ENCODE data around the gene GAL.

Gene GAL

GRCh38 chr11:68680541-68681231 lies 3.7 kb upstream of the GAL start:
- no peak for DNase-seq (ENCODE audit: low read depth, low spot score)

GRCh38 chr11:68682531-68682961 lies 1.8 kb upstream of the GAL start:
- no peak for DNase-seq (ENCODE audit: low read depth, low spot score)

GRCh38 chr11:68683121-68683520 lies 1.2 kb upstream of the GAL start:
- no peak for DNase-seq (ENCODE audit: low read depth, low spot score)

- DNase-seq (ENCODE audit: low read depth, low spot score) = no peak
These were observed 584 bp upstream of the GAL start for GRCh38 chr11:68683536-68684384.

GRCh38 chr11:68685656-68686380 lies 1.5 kb downstream of the GAL start:
- DNase-seq (ENCODE audit: low read depth, low spot score) = no peak

GRCh38 chr11:68686486-68686885 lies 2.1 kb downstream of the GAL start:
- DNase-seq (ENCODE audit: low read depth, low spot score) = no peak

- no peak for DNase-seq (ENCODE audit: low read depth, low spot score)
These were observed 3.0 kb downstream of the GAL start for GRCh38 chr11:68687311-68687710.

- no peak for DNase-seq (ENCODE audit: low read depth, low spot score)
These were observed 3.6 kb downstream of the GAL start for GRCh38 chr11:68687986-68688385.

- DNase-seq (ENCODE audit: low read depth, low spot score) = no peak
These were observed 4.5 kb downstream of the GAL start for GRCh38 chr11:68688881-68689280.

GRCh38 chr11:68689737-68690625 lies 5.6 kb downstream of the GAL start:
- no peak for DNase-seq (ENCODE audit: low read depth, low spot score)

GRCh38 chr11:68690671-68691401 lies 6.5 kb downstream of the GAL start:
- no peak for DNase-seq (ENCODE audit: low read depth, low spot score)

- DNase-seq (ENCODE audit: low read depth, low spot score) = no peak
These were observed 7.0 kb downstream of the GAL start for GRCh38 chr11:68691402-68691784.

GRCh38 chr11:68692115-68692514 lies 7.8 kb downstream of the GAL start:
- DNase-seq (ENCODE audit: low read depth, low spot score) = no peak

GRCh38 chr11:68692871-68693483 lies 8.6 kb downstream of the GAL start:
- DNase-seq (ENCODE audit: low read depth, low spot score) = no peak

GRCh38 chr11:68693484-68693882 lies 9.1 kb downstream of the GAL start:
- no peak for DNase-seq (ENCODE audit: low read depth, low spot score)

- no peak for DNase-seq (ENCODE audit: low read depth, low spot score)
These were observed 10.3 kb downstream of the GAL start for GRCh38 chr11:68694431-68695297.

- no peak for DNase-seq (ENCODE audit: low read depth, low spot score)
These were observed 11.2 kb downstream of the GAL start for GRCh38 chr11:68695531-68695930.

GRCh38 chr11:68698993-68699392 lies 14.6 kb downstream of the GAL start:
- DNase-seq (ENCODE audit: low read depth, low spot score) = no peak

GRCh38 chr11:68704887-68705286 lies 20.5 kb downstream of the GAL start:
- no peak for DNase-seq (ENCODE audit: low read depth, low spot score)
